AG09309 (cell line): ENCODE data around the gene RAP1GAP.

Experiments
- DNase-seq: peaks from one replicate; pipeline ENCODE4 v3.0.0-alpha.2; 2010; ENCODE audit warnings: low read depth
- H3K4me3 ChIP-seq: 2 replicates; pipeline ENCODE4 v1.5.1; 2011; ENCODE audit warnings: mild to moderate bottlenecking, low read depth, low read length, moderate library complexity; ENCODE audit not compliant: control insufficient read depth
- TF ChIP-seq, protein P1 (sequence below): IDR thresholded peaks from 2 replicates; pipeline ENCODE4 v1.5.1; 2011; ENCODE audit warnings: mild to moderate bottlenecking, low read depth, low read length, inconsistent platforms; ENCODE audit not compliant: insufficient read depth, control insufficient read depth; ENCODE audit errors: missing control alignments

The RAP1GAP gene

DNA sequence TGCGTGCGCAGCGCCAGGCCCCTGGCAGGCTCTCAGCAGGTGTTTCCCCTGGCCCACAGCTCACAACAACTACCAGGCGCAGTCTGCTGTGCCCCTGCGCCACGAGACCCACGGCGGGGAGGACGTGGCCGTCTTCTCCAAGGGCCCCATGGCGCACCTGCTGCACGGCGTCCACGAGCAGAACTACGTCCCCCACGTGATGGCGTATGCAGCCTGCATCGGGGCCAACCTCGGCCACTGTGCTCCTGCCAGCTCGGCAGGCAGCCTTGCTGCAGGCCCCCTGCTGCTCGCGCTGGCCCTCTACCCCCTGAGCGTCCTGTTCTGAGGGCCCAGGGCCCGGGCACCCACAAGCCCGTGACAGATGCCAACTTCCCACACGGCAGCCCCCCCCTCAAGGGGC lies 91.8 kb downstream of the RAP1GAP start:
- TF ChIP-seq, protein P1, sequence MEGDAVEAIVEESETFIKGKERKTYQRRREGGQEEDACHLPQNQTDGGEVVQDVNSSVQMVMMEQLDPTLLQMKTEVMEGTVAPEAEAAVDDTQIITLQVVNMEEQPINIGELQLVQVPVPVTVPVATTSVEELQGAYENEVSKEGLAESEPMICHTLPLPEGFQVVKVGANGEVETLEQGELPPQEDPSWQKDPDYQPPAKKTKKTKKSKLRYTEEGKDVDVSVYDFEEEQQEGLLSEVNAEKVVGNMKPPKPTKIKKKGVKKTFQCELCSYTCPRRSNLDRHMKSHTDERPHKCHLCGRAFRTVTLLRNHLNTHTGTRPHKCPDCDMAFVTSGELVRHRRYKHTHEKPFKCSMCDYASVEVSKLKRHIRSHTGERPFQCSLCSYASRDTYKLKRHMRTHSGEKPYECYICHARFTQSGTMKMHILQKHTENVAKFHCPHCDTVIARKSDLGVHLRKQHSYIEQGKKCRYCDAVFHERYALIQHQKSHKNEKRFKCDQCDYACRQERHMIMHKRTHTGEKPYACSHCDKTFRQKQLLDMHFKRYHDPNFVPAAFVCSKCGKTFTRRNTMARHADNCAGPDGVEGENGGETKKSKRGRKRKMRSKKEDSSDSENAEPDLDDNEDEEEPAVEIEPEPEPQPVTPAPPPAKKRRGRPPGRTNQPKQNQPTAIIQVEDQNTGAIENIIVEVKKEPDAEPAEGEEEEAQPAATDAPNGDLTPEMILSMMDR = no peak
- DNase-seq = no peak
- no peak overlapping the region for H3K4me3 ChIP-seq

- TF ChIP-seq, protein P1 = no peak
- no peak for DNase-seq
- H3K4me3 ChIP-seq = no peak overlapping the region
Observed at GRCh38 chr1:21576798-21577187, 92.4 kb downstream of the RAP1GAP start.

GRCh38 chr1:21576031-21576797 lies 92.9 kb downstream of the RAP1GAP start:
- DNase-seq = no peak
- TF ChIP-seq, protein P1 = no peak
- H3K4me3 ChIP-seq = no peak overlapping the region

- H3K4me3 ChIP-seq = no peak overlapping the region
- TF ChIP-seq, protein P1 = no peak
- DNase-seq = no peak
Observed at GRCh38 chr1:21575351-21575942, 93.7 kb downstream of the RAP1GAP start.

DNA sequence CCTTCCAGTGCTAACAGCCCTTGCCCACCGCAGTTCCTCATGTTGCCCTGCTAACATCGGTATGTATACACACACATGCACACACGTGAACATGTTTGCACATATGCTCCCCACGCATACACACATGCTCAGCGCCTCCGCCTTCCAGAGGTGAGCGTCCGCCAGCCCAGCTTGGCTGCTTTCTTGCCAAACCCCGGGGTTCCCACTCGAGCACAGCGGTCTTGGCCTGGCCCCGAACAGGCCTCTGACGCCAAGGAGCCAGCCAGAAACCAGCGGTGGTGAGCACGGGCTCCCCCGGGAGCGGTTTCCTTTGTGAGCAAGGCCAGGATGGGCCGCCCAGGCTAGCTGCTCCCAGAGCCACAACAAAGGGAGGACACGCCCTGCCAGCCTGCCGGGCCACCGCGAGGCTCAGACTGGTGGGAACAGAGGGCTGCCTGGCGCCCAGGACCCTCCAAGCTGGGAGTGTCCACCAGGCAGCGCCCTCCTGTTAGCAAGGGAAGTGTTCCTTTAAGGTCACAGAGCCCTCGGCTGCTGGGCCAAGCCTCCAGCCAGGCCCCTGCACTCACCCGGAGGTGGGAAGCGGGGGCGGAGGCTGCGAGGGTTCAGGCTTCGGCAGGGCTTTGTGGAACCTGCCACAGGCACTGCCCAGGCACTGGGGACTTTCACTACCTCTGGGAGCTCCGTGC lies 94.5 kb downstream of the RAP1GAP start:
- DNase-seq = no peak
- TF ChIP-seq, protein P1 = peak; percentile 4
- H3K4me3 ChIP-seq = no peak overlapping the region

DNA sequence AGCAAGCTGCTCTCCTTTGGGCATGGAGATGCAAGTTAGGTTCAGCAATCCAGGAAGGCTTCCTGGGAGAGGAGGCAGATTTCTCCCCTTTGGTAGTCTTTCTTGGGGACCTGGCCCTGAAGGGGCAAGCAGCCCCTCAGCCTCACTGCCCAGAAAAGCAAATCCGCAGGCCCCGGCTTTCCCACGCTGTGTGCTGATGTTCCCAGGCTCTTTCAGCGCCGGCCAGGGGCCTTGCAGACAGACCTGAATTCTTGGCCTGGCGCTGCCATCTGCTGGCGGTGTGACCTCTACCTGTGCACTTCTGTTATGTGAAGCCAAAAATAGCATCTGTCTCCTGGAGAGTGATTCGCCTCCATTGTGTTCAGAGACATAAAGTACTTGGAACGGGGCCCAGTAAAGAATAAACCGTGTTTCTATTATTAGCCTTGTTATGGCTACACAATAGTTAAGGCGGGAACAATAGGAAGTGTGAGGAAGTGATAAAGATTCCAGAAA lies 95.1 kb downstream of the RAP1GAP start:
- TF ChIP-seq, protein P1 = peak; percentile 77
- DNase-seq = no peak
- no peak overlapping the region for H3K4me3 ChIP-seq
